Measurements from ENCODE around the gene FOXK1.

The FOXK1 gene

DNA sequence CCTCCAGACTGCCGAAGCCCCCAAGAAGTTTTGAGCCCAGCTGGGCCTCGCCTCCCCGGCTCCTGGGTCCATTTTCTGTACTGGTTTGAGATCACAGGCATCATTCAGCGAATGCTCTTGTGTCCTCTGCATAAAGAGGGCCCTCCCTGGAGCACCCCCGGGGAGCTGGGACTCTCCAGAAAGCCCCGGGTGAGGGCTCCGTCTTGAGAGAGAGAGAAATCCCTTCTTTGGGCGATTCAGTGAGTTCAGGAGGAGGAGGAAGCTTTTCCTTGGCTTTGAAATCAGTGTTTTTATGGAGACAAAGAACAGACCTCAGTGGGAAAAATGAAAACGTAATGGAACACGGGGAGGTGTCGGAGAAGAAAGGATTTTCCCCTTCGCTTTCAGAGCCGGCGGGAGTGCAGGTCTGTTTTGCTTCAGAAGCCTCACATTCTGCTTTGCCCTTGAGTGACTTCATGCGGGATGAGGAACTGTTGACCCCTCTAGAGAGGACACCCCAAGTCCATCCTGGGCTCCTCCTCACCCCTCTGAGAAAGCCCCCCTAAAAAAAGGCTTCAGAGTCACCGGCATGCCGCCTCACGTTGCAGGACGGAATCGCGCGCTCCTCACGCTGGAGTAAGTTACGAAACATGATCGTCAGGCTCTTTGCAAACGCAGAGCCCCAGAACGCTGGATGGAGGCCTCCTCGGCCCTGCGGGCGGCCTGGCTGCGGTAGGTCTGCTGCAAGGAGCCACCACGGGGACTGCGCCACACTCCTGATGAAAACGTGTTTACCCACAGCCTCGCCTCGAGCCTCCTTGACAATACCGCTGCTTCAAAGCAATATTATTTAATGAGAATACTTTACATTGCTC lies 84.8 kb downstream of the FOXK1 start:
- no peak for DNase-seq

DNA sequence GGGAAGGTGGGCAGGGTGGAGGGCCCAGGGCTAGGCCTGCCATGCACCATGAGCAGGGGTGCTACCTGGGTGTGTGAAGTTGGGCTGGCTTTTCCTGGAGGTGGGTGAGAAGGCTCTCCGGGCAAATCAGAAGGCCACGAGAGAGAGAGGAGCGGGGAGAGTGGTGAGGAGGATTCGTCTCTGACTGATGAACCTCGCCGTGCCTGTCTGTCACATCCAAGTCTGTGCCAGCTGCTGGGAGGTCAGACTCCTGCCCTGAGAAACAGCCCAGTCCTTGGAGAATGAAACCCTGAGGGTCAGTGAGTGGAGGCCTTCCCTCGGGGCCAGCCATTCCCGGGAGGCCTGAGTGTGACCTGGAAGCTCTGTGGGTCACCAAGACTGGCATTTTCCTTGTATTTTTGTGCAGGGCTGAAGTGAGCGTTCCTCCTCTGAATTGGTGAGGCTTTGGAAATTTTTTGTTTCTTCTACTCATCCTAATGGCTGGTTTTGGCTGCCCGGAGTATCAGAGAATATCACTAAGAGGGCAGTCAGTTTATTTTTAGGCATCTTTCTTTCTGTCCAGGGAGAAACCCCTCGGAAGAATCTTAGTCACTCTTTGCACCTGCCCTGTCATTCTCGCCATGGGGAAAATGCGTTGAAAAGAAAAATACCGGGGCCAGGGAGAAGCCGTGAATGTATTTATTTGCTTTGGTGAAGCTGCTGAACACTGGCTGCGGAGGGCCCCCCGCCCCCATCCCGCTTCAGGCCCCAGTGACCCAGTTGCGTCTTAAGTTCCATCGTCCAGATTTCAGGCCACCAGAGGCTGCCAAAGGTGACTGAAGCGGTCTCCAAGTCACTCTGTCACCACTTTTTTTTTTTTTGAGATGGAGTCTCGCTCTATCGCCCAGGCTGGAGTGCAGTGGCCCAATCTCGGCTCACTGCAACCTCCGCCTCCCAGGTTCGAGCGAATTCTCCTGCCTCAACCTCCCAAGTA lies 86.8 kb downstream of the FOXK1 start:
- DNase-seq = no peak

DNA sequence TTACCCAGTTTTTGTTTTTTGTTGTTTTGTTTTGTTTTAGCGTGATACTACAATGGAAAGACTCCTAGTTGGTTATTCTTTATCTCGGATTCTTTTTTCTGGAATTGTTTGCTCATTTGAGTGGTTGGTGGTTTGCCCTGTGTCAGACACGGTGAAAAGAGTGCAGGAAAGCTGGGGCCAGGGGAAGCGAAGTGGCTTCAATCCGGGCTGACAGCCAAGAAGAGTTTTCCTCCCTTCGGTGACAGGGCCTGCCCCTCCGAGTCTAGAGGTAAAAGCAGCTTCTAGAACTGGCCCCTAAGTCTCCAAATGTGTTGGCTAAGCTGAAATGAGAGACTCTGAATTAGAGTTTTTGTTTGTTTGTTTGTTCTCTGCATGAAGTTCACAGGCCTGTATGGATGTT lies 87.7 kb downstream of the FOXK1 start:
- DNase-seq = no peak

DNA sequence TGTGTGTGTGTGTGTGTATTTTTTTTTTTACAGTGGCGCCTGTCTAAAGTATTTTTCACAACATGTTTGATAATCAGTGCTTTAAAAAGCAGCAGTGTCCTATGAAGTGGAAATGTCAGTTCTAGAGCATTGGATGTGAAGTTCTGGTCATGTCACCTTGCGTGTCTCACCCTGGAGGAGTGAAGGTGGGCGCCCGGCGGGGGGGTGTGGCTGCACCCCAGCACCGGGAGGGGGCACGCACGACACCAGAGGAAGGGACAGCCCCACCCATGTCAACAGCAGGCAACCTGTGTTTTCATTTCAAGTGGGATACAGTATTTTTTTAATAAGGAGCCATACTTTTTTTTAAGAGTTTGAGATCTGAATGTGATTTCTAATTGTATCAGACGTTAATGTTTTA lies 88.8 kb downstream of the FOXK1 start:
- DNase-seq = no peak

DNA sequence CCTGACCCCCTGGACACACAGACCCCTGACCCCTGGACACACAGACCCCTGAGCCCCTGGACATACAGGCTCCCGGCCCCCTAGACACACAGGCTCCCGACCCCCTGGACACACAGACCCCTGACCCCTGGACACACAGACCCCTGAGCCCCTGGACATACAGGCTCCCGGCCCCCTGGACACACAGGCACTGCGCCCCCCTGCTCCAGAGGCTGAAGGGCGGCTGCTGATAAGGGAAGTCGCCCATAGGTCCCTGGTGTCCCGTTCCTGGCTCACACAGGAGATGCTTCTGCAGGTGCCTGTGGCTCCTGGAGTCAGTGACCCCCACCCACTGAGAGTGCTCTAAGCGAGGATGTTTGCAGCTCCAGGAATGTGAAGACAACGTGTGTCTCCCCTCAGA lies 89.6 kb downstream of the FOXK1 start:
- DNase-seq = no peak

DNA sequence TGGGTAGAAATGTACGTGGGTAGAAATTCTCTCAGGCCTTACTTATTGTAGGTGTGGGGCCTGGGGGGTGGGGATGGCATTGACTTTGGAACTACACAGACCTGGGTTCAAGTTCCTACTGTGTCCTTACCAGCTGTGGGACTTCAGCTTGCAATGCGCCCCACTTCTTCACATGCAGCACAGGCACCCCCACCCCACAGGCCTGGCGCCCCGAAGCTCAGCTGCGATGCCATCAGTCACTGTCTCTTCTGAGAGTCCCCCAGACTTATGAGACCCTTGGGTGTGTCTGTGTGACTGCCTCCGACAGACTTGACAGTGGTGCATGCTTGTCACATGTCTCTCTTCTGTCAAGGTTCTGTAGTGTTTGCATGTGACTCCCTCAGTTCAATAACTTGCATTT lies 90.2 kb downstream of the FOXK1 start:
- no peak for DNase-seq

DNA sequence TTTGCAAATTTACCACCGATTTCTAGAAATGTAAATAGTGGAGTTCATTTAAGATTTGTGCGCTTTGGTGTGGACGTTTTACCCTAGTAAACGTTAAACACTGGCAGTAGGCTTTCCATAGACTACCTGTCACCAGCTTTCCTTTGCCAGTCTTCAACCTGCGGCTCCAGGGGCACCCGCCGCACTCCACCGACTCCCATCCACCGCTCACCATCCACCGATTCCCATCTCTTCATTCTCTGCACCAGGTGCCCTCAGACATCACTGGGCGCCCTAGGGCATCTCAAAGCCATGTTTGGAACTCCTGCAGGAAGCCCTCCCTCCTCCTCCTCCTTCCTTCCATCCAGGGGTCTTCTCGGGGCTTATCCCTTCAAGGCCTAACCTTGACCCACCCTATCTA lies 91.9 kb downstream of the FOXK1 start:
- DNase-seq = no peak

DNA sequence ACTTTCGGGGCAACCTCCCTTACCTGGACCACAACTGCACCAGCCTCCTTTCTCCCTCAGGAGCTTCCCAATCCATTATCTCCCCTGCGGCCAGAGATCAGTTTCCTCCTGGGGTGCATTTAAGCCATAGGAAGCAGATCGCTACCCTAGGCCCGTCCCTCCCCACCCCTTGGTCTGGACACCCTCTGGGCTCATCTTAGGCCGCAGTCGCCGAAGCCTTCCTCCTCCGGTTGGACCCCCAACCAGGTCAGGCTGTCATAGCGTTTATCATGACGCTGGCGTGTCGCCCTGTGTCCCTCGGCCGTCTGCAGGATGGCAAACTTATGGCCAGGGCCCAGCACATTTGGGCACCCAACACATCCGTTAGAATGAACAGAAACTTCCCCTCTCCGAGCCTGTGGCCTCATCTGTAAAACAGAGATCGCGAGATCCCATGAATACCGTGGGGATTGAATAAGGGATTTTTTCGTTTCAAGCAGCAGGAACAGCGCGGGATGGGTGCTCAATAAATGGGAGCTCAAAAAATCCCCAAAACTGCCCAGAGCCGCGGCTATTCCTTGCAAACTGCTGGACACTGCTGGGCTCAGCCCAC lies 92.7 kb downstream of the FOXK1 start:
- DNase-seq = peak; percentile 38

DNA sequence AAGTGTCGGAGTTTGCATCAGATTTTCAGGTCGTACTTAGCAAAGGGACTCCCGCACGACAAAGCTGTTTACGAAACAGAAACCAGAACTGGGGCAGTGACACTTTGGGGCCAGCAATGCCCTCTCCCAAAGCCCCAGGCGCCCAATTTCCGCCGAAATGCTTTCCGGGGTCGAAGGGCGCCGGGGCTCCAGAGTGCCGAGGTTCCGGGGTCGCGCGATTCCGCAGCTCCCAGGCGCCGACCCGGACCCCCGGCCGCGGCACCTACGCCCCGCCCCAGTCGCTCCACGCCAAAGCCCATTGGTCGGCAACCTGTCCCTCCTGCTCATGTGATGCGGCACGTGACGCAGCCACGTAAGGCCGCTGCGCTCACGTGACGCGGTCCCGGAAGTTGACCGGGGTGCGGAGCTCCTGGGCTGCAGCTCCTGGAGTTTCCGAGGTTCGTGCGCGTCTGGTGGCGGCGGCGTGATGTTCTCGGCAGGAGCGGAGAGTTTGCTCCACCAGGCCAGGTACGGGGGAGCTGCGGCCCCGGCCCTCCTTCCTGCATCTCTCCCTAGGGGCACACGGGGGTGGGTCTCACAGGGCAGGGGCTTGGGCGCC lies 93.3 kb downstream of the FOXK1 start, which contains the start of gene AP5Z1:
Gene AP5Z1 (plus strand): TSS at position 374 of the 598 bp plus-strand sequence. CDS start 93 bp downstream, at position 467.
- DNase-seq = peak; percentile 95

DNA sequence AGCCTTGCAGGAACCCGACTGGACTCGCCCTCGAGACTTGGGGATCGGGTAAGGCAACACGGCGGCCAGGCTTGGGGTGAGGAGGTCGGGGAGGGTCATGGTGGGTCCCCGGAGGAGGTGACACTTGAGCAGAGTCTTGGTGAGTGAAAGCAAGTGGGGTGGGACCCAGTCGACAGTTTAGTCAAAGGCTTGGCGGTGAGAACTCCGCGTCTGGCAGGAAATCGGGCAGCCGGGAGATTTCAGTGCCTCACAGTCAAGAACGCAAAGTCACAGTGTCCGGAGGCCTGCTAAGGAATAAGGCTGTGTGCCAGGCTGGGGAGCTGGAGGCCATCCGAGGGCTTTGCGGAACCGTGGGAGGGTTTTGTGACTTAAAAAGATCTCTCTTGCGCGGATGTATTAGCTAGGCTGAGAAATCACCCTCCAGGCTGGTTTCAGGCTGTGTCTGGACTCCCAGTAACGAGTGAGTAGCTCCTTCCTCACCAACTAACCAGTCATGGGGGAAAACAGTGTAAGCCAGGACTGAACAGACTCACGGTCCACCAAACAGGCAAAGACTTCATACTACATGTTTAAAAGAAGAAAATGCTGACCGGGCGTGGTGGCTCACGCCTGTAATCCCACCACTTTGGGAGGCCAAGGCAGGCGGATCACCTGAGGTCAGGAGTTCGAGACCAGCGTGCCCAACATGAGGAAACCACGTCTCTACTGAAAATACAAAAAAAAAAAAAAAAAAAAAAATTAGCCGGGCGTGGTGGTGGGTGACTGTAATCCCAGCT lies 93.9 kb downstream of the FOXK1 start:
- DNase-seq = peak; percentile 69

DNA sequence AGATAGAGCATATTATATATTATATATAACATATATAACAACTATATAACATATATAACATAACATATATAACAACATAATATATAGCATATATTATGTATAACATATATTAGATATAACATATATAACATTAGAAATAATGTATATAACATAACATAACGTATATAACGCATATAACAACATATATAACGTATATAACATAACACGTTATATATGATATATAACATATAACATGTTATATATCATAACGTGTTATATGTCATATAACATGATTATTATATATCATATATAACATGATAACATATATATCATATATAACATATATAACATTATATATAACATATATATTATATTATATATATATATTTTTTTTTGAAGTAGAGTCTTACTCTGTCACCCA lies 97.0 kb downstream of the FOXK1 start:
- DNase-seq = no peak

DNA sequence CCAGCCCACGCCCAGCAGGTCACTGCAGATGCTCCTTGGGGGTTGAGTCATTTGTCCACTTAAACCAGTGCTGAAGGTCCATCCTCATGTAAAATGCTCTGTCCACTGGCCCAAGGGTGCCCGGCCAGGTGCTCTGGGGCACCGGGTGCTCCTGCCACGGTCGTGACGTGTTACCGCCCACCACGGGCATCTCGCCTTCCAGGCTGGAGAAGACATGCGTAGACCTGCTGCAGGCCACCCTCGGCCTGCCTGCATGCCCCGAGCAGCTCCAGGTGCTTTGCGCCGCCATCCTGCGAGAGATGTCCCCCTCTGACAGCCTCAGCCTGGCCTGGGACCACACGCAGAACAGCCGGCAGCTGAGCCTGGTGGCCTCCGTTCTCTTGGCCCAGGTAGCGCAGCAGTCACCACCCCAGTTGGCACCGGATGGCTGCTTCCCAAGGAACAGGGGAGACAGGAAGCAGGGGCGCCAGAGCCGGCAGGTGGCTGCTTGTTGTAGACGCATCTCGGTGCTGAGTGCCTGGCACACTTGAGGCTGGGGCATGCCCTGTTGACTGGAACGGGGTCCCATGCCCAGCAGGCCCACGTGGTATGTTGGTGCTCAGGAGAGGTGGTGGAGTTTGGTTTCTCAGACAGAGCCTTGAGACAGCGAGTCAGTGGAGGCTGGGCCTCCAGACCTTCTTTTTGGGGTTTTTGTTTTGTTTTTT lies 99.4 kb downstream of the FOXK1 start:
- no peak for DNase-seq

DNA sequence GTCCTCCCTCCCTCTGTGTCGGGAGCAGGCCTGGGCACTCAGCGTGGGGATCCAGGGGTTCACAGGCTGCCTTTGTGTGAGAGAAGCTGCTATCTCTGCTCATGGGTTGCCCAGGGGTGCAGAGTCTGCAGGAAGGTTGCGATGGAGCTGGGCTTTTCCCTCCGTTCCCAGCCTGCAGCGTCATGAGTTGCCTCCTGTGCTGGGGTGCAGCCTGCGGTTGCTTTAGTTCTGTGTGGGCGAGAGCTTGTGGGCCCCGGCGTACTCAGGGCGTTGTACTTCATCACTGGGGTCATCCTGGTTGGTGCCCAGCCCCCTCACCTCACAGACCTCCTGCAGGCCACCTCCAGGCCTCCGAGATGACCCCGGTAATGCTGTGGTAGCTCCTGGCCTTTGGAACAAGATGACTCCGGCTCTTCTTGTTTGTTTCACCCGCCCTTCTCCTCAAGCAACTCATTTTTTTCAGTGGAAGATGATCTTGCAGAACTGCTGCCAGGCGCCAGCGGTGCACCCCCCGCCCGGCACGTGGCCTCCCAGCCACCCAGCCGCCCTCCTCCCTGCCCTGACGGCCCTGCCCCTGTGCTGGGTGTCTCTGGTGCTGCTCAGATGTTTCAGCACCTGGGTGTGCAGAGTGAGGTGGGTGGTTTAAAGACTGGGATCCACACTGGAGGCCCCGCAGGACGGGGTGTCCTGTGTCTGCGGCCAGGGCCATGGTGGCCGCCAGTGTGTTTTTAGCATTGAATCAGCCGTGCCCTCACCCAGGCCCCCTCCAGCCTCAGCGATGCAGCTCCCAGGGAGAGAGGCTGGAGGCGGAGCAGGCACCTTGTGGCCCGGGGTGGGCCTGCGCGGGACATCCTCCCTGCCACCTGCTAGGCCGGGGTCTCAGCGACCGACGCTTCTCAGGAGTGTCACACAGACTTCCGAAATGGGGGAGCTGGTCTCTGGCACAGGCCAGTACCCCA lies 100.5 kb downstream of the FOXK1 start:
- no peak for DNase-seq

DNA sequence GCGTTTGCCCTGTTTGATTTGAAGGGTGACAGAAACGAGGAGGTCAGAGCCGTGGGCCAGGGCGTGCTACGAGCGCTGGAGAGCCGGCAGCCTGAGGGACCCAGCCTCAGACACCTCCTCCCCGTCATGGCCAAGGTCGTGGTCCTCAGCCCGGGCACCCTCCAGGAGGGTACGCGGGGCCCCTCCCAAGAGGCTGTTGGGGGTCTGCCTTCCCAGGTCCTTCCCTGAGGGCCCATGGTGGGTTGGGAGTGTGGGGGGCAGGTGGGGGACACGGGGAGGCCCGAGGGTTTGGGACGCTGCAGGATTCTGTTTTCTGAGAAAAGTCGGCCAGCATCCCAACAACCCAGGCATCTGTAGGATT lies 101.2 kb downstream of the FOXK1 start:
- DNase-seq = no peak

DNA sequence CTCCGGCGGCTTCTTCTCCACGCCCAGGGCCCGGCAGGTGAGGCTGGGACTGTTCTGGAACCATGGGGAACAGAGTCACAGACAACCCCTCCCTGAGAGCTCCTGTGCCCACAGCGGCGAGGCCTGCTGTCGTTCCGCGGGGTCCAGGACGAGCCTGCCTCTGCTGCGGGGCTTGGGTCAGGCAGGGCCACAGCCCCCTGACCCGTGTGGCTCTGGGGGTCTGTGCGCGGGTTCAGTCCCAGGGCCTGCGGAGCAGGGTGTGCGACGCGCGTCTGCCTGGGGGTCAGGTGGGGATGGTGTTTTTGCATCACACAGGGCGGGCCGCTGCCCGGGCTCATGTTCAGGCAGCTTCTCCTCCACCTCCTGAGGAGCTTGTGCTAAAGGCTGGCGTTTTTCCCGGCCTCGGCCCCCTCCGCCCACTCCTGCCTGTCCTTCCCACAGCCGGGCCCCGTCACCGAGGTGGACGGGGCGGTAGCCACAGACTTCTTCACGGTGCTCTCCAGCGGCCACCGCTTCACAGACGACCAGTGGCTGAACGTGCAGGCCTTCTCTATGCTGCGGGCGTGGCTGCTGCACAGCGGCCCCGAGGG lies 101.8 kb downstream of the FOXK1 start:
- DNase-seq = no peak

DNA sequence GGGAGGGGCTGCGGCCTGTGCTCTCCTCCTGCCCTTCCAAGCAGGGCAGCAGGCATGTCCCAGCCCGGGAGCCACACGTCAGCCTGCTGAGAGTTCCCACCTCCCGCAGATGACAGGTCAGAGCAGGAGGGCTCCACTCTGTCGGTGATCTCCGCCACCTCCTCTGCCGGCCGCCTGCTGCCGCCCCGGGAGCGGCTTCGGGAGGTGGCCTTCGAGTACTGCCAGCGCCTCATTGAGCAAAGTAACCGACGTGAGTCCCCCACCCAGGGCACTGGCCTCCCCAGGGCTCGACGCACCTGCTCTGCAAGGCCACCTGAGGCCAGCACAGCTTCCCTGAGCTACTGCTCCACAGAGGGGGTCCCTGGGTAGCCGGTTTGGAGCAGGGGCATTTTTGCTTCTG lies 102.7 kb downstream of the FOXK1 start:
- DNase-seq = no peak

DNA sequence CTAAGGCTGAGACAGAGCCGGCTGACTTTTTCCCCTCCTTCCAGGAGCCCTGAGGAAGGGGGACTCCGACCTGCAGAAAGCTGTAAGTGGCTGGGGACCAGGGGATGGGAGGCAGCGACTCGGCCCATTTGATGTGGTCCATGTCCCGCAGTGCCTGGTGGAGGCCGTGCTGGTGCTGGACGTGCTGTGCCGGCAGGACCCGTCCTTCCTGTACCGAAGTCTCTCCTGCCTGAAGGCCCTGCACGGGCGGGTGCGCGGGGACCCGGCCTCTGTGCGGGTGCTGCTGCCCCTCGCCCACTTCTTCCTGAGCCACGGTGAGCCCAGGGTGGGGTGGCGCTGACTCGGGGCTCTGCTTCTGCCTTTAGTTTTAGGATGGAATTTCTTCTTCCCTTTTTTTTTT lies 103.3 kb downstream of the FOXK1 start:
- no peak for DNase-seq

DNA sequence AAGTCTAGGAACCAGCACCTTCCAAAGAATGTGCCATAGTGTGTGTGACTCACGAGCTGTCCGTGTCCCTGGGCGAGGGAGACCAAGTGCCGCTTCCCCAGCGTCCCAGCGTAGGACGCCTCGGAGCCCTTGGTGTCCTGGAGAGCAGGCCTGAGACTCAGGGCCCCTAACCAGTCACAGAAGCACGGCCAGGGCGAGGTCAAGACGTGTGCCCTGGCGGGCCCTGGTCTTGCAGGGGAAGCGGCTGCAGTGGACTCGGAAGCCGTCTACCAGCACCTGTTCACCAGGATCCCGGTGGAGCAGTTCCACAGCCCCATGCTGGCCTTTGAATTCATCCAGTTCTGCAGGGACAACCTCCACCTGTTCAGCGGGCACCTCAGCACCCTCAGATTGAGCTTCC lies 103.9 kb downstream of the FOXK1 start:
- DNase-seq = no peak

DNA sequence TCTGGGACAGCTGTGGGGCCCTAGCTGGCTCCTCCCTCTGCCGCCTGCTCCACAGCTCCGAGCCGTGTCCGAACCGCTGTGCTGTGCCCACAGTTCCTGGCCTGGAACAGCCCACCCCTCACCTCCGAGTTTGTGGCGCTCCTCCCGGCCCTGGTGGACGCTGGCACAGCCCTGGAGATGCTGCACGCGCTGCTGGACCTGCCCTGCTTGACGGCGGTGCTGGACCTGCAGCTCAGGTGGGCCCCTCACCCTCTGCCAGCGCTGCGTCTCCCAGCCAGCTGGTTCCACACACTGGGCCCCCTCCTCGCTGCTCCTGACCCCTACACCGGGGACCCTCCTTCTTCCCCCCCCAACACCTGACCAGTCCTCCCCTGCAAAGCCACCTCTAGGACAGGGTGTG lies 105.4 kb downstream of the FOXK1 start:
- DNase-seq = no peak
